GM18867 (cell line): ENCODE data around the gene RPL19.

Source experiments
- ATAC-seq: cut with Tn5 transposase; IDR thresholded peaks from one replicate; pipeline ENCODE4 v1.9.1; 2021; ENCODE audit warnings: mild to moderate bottlenecking, moderate library complexity; ENCODE audit not compliant: unreplicated experiment

Gene RPL19

GRCh38 chr17:39196808-39197291, 3.2 kb upstream of the RPL19 start:
- ATAC-seq: no peak

DNA sequence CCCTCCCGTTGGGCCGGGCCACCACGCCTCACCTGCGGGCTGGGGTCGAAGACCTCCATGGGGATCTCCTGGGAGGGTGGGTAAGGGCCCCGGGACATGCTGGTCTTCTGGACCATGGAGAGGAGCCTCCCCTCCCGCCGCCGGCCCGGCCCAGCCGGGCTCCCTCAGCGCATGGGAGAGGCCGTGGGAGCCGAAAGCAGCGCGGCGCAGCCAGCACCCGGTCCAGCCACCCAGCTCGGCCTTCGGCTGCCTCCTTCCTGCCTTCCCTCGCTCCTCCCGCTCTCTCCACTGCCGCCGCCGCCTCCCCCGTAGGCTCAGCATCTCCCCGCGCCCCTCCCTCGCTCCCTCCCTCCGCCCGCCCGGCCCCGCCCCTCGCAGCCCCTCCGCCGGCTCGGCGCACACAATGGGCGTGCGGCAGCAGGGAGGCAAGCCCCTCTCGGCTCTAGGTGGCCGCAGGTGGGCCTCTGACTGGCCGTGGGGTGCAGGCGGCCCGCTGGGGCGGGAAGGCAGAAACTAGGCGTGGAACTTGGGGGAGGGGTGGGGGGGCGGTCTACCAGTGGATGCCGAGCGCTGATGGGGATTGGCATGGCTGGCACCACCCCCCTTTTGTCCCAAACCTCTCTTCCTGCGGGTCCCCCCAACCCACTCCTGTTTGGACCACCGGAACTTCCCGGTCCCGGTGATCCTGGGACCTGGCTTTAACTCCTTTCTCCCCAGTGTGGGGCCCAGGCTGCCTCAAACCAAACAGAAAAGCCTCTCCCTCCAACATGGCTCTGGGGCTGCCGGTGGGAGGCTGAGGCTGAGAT, 2.5 kb upstream of the RPL19 start, which contains the start of gene CACNB1:
Gene CACNB1 (minus strand): TSS at position 290 of the 806 bp plus-strand sequence. CDS start 174 bp downstream, at position 116.
- no peak for ATAC-seq

GRCh38 chr17:39198186-39198566, 1.9 kb upstream of the RPL19 start:
- ATAC-seq: no peak

- peak; percentile 60 for ATAC-seq
These were observed 338 bp upstream of the RPL19 start for GRCh38 chr17:39199820-39200069.

DNA sequence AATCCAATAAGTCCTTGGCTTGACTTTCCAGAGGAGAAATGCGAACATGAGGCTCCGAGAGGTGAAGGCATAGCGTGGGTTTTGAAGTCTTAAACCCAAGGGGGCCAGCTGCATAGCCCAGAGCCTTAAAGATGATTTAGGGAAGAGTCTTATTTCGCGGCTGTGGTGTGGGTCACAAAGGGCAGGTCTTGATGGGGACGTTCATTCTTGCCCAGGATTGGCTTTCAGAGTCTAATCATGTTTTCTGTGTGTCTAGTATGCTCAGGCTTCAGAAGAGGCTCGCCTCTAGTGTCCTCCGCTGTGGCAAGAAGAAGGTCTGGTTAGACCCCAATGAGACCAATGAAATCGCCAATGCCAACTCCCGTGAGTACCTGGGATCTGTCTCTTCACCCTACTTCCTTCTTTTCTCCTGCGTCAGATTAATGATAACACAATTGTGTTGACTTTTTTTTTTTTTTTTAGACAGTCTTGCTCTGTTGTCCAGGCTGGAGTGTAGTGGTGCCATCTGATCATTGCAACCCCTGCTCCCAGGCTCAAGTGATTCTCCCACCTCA, 951 bp downstream of the RPL19 start:
- no peak for ATAC-seq

- ATAC-seq: no peak
These were observed 4.2 kb downstream of the RPL19 start for GRCh38 chr17:39204245-39204644.

DNA sequence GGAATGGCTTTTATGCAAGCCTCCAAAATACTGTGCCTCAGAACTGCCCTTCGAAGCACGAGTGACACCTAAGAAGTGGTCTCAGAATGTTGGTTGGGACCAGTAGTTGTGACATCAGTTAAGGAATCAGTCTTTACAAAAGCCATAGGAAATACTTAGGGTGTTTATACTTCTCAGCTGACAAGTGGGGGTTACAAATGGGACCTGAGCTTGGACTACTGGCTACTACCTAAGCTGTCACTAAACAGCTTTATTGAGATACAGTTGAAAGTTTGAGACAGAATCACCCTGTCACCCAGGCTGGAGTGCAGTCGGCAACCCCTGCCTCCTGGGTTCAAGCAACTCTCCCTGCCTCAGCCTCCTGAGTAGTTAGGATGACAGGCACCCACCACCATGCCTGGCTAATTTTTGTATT, 5.0 kb downstream of the RPL19 start:
- ATAC-seq: no peak

GRCh38 chr17:39208136-39208535, 8.1 kb downstream of the RPL19 start:
- ATAC-seq: no peak

- peak; percentile 62 for ATAC-seq
These were observed 8.8 kb downstream of the RPL19 start for GRCh38 chr17:39208893-39209292.

- ATAC-seq: no peak
These were observed 9.4 kb downstream of the RPL19 start for GRCh38 chr17:39209317-39210092.

DNA sequence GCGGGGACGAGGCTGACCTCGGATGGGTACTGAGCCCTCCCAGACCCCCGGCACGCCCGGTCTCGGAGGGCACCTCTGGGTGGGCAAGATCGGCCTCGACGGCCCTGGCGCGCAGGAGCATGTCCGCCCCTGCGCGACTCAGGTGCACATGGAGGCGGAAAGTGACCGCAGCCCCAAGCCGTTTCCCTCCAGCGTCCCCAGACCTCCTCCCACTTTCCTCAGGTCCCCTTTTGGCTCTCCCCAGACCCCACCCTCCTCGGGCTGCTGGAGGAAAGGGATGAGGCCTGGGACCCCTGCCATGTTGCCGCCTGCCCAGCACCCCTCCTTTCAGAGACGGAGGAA, 10.0 kb downstream of the RPL19 start:
- no peak for ATAC-seq

DNA sequence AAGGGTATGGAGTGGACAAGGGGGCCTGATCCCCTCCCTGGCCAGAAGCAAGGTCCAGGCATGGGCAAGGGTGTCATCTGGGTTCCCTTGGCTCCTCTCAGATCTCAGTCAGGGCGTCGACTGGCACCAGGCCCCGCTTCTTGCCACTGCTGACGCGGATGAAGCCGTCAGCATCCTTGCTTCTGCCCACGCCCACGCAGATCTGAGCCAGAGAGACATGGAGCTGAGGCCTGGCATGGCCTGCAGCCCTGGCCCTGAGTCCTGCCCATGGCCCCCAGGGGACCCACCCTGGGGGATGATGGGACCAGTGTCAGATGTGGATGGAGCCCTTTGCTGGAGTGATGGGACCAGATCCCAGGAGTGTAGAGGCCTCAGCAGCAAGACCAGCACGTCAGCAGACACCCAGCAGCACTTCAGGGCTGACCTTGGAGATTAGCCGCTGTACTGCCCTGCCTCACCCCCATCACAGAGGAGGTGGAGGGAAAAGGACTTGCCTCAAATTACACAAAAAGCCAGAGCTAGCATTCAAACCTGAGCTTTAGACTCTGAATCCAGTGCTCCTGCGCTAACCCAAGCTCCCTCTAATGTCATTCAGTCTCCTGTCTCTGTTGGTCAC, 12.2 kb downstream of the RPL19 start:
- no peak for ATAC-seq

- no peak for ATAC-seq
These were observed 12.9 kb downstream of the RPL19 start for GRCh38 chr17:39212841-39213480.

- ATAC-seq: no peak
These were observed 13.8 kb downstream of the RPL19 start for GRCh38 chr17:39213852-39214251.

- ATAC-seq: no peak
These were observed 17.8 kb downstream of the RPL19 start for GRCh38 chr17:39217734-39218369.

- ATAC-seq: no peak
These were observed 18.8 kb downstream of the RPL19 start for GRCh38 chr17:39218906-39219305.

- no peak for ATAC-seq
These were observed 19.6 kb downstream of the RPL19 start for GRCh38 chr17:39219647-39220154.

GRCh38 chr17:39221572-39221971, 21.5 kb downstream of the RPL19 start:
- no peak for ATAC-seq

GRCh38 chr17:39222151-39222550, 22.1 kb downstream of the RPL19 start:
- no peak for ATAC-seq
